Panc1 (cell line): ENCODE data around the gene MNX1. TPM values are rescaled to one million over a fixed set of nuclear protein-coding genes. Genes with fewer than 3 reads are reported as not detected.

Source experiments
- ATAC-seq: fragments of 200-7000 bp; cut with Tn5 transposase; 2 replicates; pipeline ENCODE4 v1.9.1; 2020; ENCODE audit warnings: mild to moderate bottlenecking, moderate library complexity
- BruUV-seq: library from RNA; stranded (reverse); fragments of 400-500 nt; replicated peaks from 2 replicates; lab custom pipeline; 2021; lab: Mats Ljungman, UMichigan
- CTCF ChIA-PET: fragments of 300-600 bp; sonication (Branson Sonifier 250); formaldehyde crosslinking; loops from one replicate; lab custom pipeline; 2022; ENCODE audit warnings: antibody characterized with exemption; lab: Charles Lee
- POLR2A ChIA-PET: fragments of 300-600 bp; sonication (Branson Sonifier 250); formaldehyde crosslinking; loops from one replicate; lab custom pipeline; 2022; ENCODE audit warnings: antibody characterized with exemption; lab: Charles Lee
- DNase-seq: peaks from one replicate; pipeline ENCODE4 v3.0.0-alpha.2; 2010; ENCODE audit warnings: low read depth, low spot score
- H3K27ac ChIP-seq: 2 replicates; pipeline ENCODE4 v1.5.1; 2011; ENCODE audit warnings: mild to moderate bottlenecking, low read length, inconsistent platforms
- H3K27me3 ChIP-seq: fragments of 200-500 bp; sonication (Bioruptor generic); 2 replicates; pipeline ENCODE4 v1.6.0; 2014; ENCODE audit warnings: low read length, inconsistent platforms; ENCODE audit not compliant: control insufficient read depth, insufficient read depth
- H3K36me3 ChIP-seq: fragments of 200-500 bp; sonication (Bioruptor generic); 2 replicates; pipeline ENCODE4 v1.5.1; 2014; ENCODE audit warnings: inconsistent platforms, mild to moderate bottlenecking, low read length, moderate library complexity; ENCODE audit not compliant: control insufficient read depth, insufficient read depth
- H3K4me1 ChIP-seq: 2 replicates; pipeline ENCODE4 v1.5.1; 2011; ENCODE audit warnings: inconsistent platforms, mild to moderate bottlenecking, low read length, moderate library complexity; ENCODE audit not compliant: control insufficient read depth, insufficient read depth
- H3K4me3 ChIP-seq, 2 experiments: 2 replicates each; pipeline ENCODE4 v1.5.1; 2011 to 2012; ENCODE audit warnings: low read depth in 2 of 2, low read length in 2 of 2, mild to moderate bottlenecking in 2 of 2, inconsistent platforms in 1 of 2, moderate library complexity in 1 of 2
- H3K9me3 ChIP-seq: fragments of 200-500 bp; sonication (Bioruptor generic); 2 replicates; pipeline ENCODE4 v1.5.1; 2014; ENCODE audit warnings: low read depth, mild to moderate bottlenecking, inconsistent platforms, low read length, moderate library complexity; ENCODE audit not compliant: control insufficient read depth, insufficient read depth
- POLR2AphosphoS5 ChIP-seq: IDR thresholded peaks from 2 replicates; pipeline ENCODE4 v1.6.1; 2012; ENCODE audit warnings: mild to moderate bottlenecking, low read depth, low read length, moderate library complexity
- SIN3A ChIP-seq: IDR thresholded peaks from 2 replicates; pipeline ENCODE4 v1.6.1; 2012; ENCODE audit warnings: low read depth, mild to moderate bottlenecking, low read length, moderate library complexity, borderline replicate concordance; ENCODE audit not compliant: insufficient read depth
- TCF7L2 ChIP-seq: IDR thresholded peaks from 2 replicates; pipeline ENCODE4 v1.6.1; 2011; ENCODE audit warnings: mild to moderate bottlenecking, low read depth, low read length, inconsistent platforms
- in situ Hi-C: cut with HindIII; loops from 2 replicates; pipeline ENCODE4 v1.10.0; 2016; ENCODE audit warnings: low sequenced_read_pairs, low pct_unique_long_range_greater_than_20kb
- intact Hi-C: fragments of 100-400 bp; cut with micrococcal nuclease; formaldehyde crosslinking; loops from one replicate; pipeline ENCODE4 v1.10.0; 2022; ENCODE audit not compliant: unreplicated experiment
- total RNA-seq: library from RNA; stranded (reverse); gene quantifications from one replicate; pipeline ENCODE4 v1.2.1, GENCODE V29; 2021; ENCODE audit not compliant: unreplicated experiment
- TF ChIP-seq, protein P1 (sequence below), 2 experiments: IDR thresholded peaks; 2 replicates each; pipeline ENCODE4 v1.6.1; 2011 to 2012; ENCODE audit warnings: low read depth in 2 of 2, control low read depth in 1 of 2, low read length in 1 of 2, mild to moderate bottlenecking in 1 of 2, moderate library complexity in 1 of 2; ENCODE audit not compliant: insufficient read depth in 1 of 2
- TF ChIP-seq, protein P2 (sequence below): fragments of 450-650 bp; IDR thresholded peaks from 2 replicates; pipeline ENCODE4 v1.5.1; 2017; ENCODE audit warnings: mild to moderate bottlenecking

MNX1 gene
- total RNA-seq, 1 experiment from 2014 or later: 3.6 TPM

DNA sequence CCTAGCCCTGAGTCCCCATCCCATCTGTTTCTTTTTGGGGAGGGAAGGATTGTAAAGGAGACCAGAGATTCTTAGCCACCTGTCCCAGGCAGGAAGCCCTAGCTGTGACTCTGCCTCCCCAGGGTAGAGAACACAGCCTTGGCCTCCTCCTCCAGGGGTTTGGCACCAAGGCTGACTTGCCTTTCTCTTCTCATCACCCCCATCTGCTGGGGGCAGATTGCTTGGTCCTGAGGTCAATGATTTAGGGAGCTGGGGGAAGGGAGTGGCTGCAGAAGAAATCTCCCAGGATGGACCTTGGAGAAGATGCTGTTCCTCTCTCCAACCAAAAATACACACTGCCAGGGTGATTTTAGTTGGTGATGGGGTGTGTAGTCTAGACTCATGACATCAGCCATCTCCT is 2.6 kb upstream of the MNX1 start:
- in situ Hi-C loops (no loop called here), intact Hi-C loops (no loop called here)
- no TSS peak for BruUV-seq
- Histone ChIP-seq H3K4me3 (no peak overlapping the region), H3K27me3 (no peaks in the 10 kb centered on the region), H3K4me1 (peaks cover 15% of the 10 kb centered on the region), H3K36me3 (peaks cover 3% of the 10 kb centered on the region; the same call in 1 of the 2 replicates), H3K9me3 (no peaks in the 10 kb centered on the region), H3K27ac (no peak overlapping the region)
- ATAC-seq (no peak), DNase-seq (no peak)
- TF ChIP-seq, protein P1, sequence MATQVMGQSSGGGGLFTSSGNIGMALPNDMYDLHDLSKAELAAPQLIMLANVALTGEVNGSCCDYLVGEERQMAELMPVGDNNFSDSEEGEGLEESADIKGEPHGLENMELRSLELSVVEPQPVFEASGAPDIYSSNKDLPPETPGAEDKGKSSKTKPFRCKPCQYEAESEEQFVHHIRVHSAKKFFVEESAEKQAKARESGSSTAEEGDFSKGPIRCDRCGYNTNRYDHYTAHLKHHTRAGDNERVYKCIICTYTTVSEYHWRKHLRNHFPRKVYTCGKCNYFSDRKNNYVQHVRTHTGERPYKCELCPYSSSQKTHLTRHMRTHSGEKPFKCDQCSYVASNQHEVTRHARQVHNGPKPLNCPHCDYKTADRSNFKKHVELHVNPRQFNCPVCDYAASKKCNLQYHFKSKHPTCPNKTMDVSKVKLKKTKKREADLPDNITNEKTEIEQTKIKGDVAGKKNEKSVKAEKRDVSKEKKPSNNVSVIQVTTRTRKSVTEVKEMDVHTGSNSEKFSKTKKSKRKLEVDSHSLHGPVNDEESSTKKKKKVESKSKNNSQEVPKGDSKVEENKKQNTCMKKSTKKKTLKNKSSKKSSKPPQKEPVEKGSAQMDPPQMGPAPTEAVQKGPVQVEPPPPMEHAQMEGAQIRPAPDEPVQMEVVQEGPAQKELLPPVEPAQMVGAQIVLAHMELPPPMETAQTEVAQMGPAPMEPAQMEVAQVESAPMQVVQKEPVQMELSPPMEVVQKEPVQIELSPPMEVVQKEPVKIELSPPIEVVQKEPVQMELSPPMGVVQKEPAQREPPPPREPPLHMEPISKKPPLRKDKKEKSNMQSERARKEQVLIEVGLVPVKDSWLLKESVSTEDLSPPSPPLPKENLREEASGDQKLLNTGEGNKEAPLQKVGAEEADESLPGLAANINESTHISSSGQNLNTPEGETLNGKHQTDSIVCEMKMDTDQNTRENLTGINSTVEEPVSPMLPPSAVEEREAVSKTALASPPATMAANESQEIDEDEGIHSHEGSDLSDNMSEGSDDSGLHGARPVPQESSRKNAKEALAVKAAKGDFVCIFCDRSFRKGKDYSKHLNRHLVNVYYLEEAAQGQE (IDR thresholded peaks at IDR 0.05; ENCODE audit: insufficient read depth in 1 of 2, low read depth in 2 of 2, low read length in 1 of 2): no peak
- no peak for TF ChIP-seq POLR2AphosphoS5
- no peak for TF ChIP-seq SIN3A
- TF ChIP-seq TCF7L2: no peak
- TF ChIP-seq, protein P2, sequence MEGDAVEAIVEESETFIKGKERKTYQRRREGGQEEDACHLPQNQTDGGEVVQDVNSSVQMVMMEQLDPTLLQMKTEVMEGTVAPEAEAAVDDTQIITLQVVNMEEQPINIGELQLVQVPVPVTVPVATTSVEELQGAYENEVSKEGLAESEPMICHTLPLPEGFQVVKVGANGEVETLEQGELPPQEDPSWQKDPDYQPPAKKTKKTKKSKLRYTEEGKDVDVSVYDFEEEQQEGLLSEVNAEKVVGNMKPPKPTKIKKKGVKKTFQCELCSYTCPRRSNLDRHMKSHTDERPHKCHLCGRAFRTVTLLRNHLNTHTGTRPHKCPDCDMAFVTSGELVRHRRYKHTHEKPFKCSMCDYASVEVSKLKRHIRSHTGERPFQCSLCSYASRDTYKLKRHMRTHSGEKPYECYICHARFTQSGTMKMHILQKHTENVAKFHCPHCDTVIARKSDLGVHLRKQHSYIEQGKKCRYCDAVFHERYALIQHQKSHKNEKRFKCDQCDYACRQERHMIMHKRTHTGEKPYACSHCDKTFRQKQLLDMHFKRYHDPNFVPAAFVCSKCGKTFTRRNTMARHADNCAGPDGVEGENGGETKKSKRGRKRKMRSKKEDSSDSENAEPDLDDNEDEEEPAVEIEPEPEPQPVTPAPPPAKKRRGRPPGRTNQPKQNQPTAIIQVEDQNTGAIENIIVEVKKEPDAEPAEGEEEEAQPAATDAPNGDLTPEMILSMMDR: no peak
- POLR2A ChIA-PET: interaction anchor here (0.7 kb wide), 1 partner anchor 16 kb away, joined by 3 read pairs; no protein-coding TSS in a partner anchor
- CTCF ChIA-PET: no interaction called here

DNA sequence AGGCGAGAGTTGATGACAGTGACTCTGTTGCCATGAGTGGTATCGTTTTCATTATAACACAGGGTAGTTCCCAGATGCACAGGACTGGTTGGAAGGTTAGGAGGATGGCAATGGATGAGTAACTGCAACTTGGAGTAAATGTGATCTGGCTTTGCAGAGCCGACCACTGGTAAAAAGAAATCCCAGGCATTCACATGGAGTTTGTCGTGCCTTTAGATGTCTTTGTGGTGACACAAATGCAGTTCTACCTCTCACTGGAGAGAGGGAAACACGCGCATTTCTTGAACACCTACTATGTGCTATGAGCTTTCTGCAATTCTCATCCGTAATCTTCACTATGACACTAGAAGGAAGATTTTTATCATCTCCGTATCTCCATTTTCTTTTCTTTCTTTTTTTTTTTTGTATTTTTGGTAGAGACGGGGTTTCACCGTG is 1.7 kb upstream of the MNX1 start:
- H3K4me3 ChIP-seq: peak overlapping the region in 1 of 2 experiments; percentile 75; a peak in 1 of 4 replicates
- ATAC-seq (no peak), DNase-seq (no peak)
- POLR2A ChIA-PET: interaction anchor here (0.7 kb wide), 1 partner anchor 15 kb away, joined by 3 read pairs; no protein-coding TSS in a partner anchor
- BruUV-seq: no TSS peak
- H3K36me3 ChIP-seq: peaks cover 3% of the 10 kb centered on the region; the same call in 1 of the 2 replicates
- no peaks in the 10 kb centered on the region for H3K27me3 ChIP-seq
- peaks cover 15% of the 10 kb centered on the region for H3K4me1 ChIP-seq
- H3K27ac ChIP-seq: no peak overlapping the region
- TF ChIP-seq SIN3A (no peak), TCF7L2 (no peak), POLR2AphosphoS5 (no peak)
- TF ChIP-seq, protein P2: no peak
- TF ChIP-seq, protein P1 (IDR thresholded peaks at IDR 0.05; ENCODE audit: insufficient read depth in 1 of 2, low read depth in 2 of 2, low read length in 1 of 2): no peak
- H3K9me3 ChIP-seq: no peaks in the 10 kb centered on the region
- intact Hi-C loops: no loop called here
- in situ Hi-C loops: no loop called here
- CTCF ChIA-PET: interaction anchor here (0.7 kb wide), 1 partner anchor 63 kb away, joined by 6 read pairs; no protein-coding TSS in a partner anchor
